GM23248 (cell line): ENCODE data around the gene WDR64.

Experiments used
- EZH2 ChIP-seq: fragments of 200-600 bp; sonication (generic); IDR thresholded peaks from 2 replicates; pipeline ENCODE4 v1.6.1; 2018; ENCODE audit warnings: antibody characterized with exemption, mild to moderate bottlenecking; ENCODE audit not compliant: insufficient read depth, poor library complexity, severe bottlenecking
- EZH2phosphoT487 ChIP-seq: fragments of 200-600 bp; sonication (generic); IDR thresholded peaks from 2 replicates; pipeline ENCODE4 v1.6.1; 2018; ENCODE audit warnings: antibody characterized with exemption, moderate library complexity, mild to moderate bottlenecking, low read depth; ENCODE audit not compliant: insufficient read depth

DNA sequence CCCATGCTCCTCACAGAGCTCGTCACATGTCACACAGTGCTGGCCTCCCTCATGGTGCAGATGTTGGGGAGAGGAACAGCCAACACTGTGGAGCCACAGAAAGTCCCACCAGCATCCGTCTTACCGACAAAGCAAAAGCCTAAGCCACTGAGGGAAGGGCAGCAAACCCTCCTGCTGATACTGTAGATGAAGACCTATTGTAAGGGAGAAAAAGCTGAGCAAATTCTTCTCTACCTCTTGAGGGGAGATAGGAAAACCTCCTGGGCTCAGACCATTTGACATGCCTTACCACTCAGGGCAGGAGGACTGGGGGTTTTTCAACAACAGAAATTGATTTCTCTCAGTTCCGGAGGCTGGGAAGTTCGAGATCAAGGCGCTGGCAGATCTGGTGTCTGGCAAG, 95.9 kb downstream of the WDR64 start:
- TF ChIP-seq EZH2 (no peak), EZH2phosphoT487 (no peak)
